ENCODE data around the gene CD2AP. TPM values are rescaled to one million over a fixed set of nuclear protein-coding genes. Genes with fewer than 3 reads are reported as not detected.
A peak's percentile ranks its signal among the peaks of the same experiment; 100 is the strongest.
"Not testable (repeated sequence)": the region's sequence is repeated elsewhere in the genome, so short reads cannot be mapped to it uniquely, and the experiment has no call there.

The CD2AP gene
- 9.2 TPM for polyA plus RNA-seq (ENCODE audit: insufficient read length)

- DNase-seq = peak; percentile 89
Observed at GRCh38 chr6:47477497-47478232, at the start of gene CD2AP. TSS of gene CD2AP (plus strand) at chr6:47477789. CDS start at chr6:47478245, 456 bp downstream.

- DNase-seq = no peak
Observed at GRCh38 chr6:47428288-47428687, 49.3 kb upstream of the CD2AP start.

- no peak for DNase-seq
Observed at GRCh38 chr6:47428746-47429664, 48.6 kb upstream of the CD2AP start.

GRCh38 chr6:47434372-47435253, 43.0 kb upstream of the CD2AP start:
- no peak for DNase-seq

- DNase-seq = no peak
Observed at GRCh38 chr6:47435254-47435612, 42.4 kb upstream of the CD2AP start.

- DNase-seq = no peak
Observed at GRCh38 chr6:47437592-47437991, 40.0 kb upstream of the CD2AP start.

- DNase-seq = peak; percentile 45
Observed at GRCh38 chr6:47438481-47439347, 38.9 kb upstream of the CD2AP start.

- DNase-seq = no peak
Observed at GRCh38 chr6:47439348-47439668, 38.3 kb upstream of the CD2AP start.

- DNase-seq = no peak
Observed at GRCh38 chr6:47440719-47441118, 36.9 kb upstream of the CD2AP start.

- not testable (repeated sequence) for DNase-seq
Observed at GRCh38 chr6:47444964-47445363, 32.6 kb upstream of the CD2AP start.

GRCh38 chr6:47446669-47447330, 30.8 kb upstream of the CD2AP start:
- DNase-seq = no peak

- DNase-seq = no peak
Observed at GRCh38 chr6:47447722-47448121, 29.9 kb upstream of the CD2AP start.

- no peak for DNase-seq
Observed at GRCh38 chr6:47451162-47451561, 26.4 kb upstream of the CD2AP start.

GRCh38 chr6:47452899-47453298, 24.7 kb upstream of the CD2AP start:
- no peak for DNase-seq

GRCh38 chr6:47453372-47453936, 24.1 kb upstream of the CD2AP start:
- no peak for DNase-seq

- no peak for DNase-seq
Observed at GRCh38 chr6:47454713-47455396, 22.7 kb upstream of the CD2AP start.

- no peak for DNase-seq
Observed at GRCh38 chr6:47455533-47456209, 21.9 kb upstream of the CD2AP start.

GRCh38 chr6:47456536-47456975, 21.0 kb upstream of the CD2AP start:
- DNase-seq = no peak

- no peak for DNase-seq
Observed at GRCh38 chr6:47457370-47457769, 20.2 kb upstream of the CD2AP start.

GRCh38 chr6:47464052-47464451, 13.5 kb upstream of the CD2AP start:
- DNase-seq = no peak
